Right atrium auricular region (tissue), 2 donors: ENCODE measurements around the gene CREB5. TPM values are rescaled to one million over a fixed set of nuclear protein-coding genes. Genes with fewer than 3 reads are reported as not detected.

Experiments used
- DNase-seq: peaks from one replicate; pipeline ENCODE4 v3.0.0-alpha.2; 2019; ENCODE audit warnings: low spot score
- H3K27ac ChIP-seq, 2 donors: fragments of 200-600 bp; sonication (generic); 1 replicate in 1 of 2; 2 replicates in 1 of 2; pipeline ENCODE4 v1.5.1; 2016 to 2019
- H3K27me3 ChIP-seq, 2 donors: fragments of 200-600 bp; sonication (generic); one replicate each; pipeline versions ENCODE4 v1.5.1 to v1.6.0; 2017 to 2019
- H3K36me3 ChIP-seq: fragments of 200-600 bp; sonication (generic); one replicate; pipeline ENCODE4 v1.5.1; 2016
- H3K4me1 ChIP-seq, 2 donors: fragments of 200-600 bp; sonication (generic); one replicate each; pipeline versions ENCODE4 v1.5.1 to v1.6.0; 2017 to 2019
- H3K4me3 ChIP-seq, 2 donors: fragments of 200-600 bp; sonication (generic); 1 replicate in 1 of 2; 2 replicates in 1 of 2; pipeline ENCODE4 v1.5.1; 2017 to 2019; ENCODE audit warnings: mild to moderate bottlenecking in 1 of 2, moderate library complexity in 1 of 2
- H3K9me3 ChIP-seq, 2 donors: fragments of 200-600 bp; sonication (generic); one replicate each; pipeline ENCODE4 v1.5.1; 2019
- CTCF ChIP-seq, 2 donors: fragments of 200-600 bp; sonication (generic); IDR thresholded peaks; one replicate each; pipeline ENCODE4 v1.5.1; 2019; ENCODE audit warnings: antibody characterized with exemption in 2 of 2
- total RNA-seq, 2 donors: library from RNA; depleted of rRNA; stranded (reverse); fragments of >200 nt; gene quantifications; one replicate each; pipeline ENCODE4 v1.1.0, GENCODE V29; 2016

Gene CREB5
- total RNA-seq, 2 donors from 2014 or later: 10.5 to 20.8 TPM

GRCh38 chr7:28647076-28647421, 234.7 kb downstream of the CREB5 start:
- Histone ChIP-seq H3K36me3 (no peaks in the 10 kb centered on the region), H3K4me3 (no peak overlapping the region), H3K4me1 (peaks cover 0 to 7% of the 10 kb centered on the region in 2 donors), H3K9me3 (no peaks in the 10 kb centered on the region), H3K27ac (no peak overlapping the region), H3K27me3 (no peaks in the 10 kb centered on the region)
- TF ChIP-seq CTCF (IDR thresholded peaks at IDR 0.05): no peak
- DNase-seq: no peak

GRCh38 chr7:28649189-28649588, 236.9 kb downstream of the CREB5 start:
- no peaks in the 10 kb centered on the region for H3K36me3 ChIP-seq
- no peaks in the 10 kb centered on the region for H3K9me3 ChIP-seq
- H3K4me1 ChIP-seq: no peaks in the 10 kb centered on the region
- DNase-seq: no peak
- no peaks in the 10 kb centered on the region for H3K27me3 ChIP-seq
- no peak overlapping the region for H3K27ac ChIP-seq
- H3K4me3 ChIP-seq: no peak overlapping the region
- no peak for TF ChIP-seq CTCF (IDR thresholded peaks at IDR 0.05)

DNA sequence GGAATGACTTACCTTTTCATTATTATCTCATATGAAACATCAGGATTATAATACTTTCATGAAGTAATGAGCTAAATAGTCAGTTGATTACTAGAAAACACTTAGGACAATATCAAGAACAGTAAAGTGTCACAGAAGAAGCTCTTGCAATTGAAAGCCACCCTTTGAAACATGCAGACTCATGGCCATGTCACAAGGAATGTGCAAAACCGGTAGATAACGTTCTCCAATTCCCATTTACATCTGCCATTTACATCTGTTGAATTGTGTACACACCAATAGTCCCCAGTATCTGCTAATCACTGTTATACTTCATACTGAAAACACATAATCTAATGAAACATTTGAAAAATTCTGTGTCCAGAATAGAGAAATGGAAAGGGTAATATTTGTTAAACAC, 237.5 kb downstream of the CREB5 start:
- H3K27me3 ChIP-seq: no peaks in the 10 kb centered on the region
- no peak for DNase-seq
- H3K27ac ChIP-seq: no peak overlapping the region
- no peaks in the 10 kb centered on the region for H3K9me3 ChIP-seq
- no peaks in the 10 kb centered on the region for H3K36me3 ChIP-seq
- H3K4me1 ChIP-seq: no peaks in the 10 kb centered on the region
- H3K4me3 ChIP-seq: no peak overlapping the region
- TF ChIP-seq CTCF (IDR thresholded peaks at IDR 0.05): no peak

DNA sequence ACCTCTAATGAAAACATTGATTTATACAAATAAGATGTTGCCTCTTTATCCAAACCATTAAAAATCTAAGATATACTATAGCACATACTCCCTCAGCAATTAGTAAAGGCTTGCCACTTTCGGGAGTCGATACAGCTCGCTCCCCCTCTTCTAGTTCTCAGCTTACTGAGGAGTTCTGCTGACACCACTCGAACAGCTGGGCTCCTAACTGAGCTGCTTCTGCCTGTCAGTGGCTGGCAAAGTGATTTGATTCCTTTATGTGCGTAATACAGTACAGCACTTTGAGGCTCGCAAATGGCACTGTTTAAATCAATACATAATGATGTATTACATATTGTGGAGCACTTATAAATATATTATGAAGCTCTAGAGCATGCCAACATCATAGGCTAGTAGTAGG, 241.8 kb downstream of the CREB5 start:
- Histone ChIP-seq H3K36me3 (no peaks in the 10 kb centered on the region), H3K27me3 (no peaks in the 10 kb centered on the region), H3K9me3 (no peaks in the 10 kb centered on the region), H3K27ac (no peak overlapping the region), H3K4me3 (no peak overlapping the region), H3K4me1 (no peaks in the 10 kb centered on the region)
- TF ChIP-seq CTCF (IDR thresholded peaks at IDR 0.05): no peak
- DNase-seq: no peak

GRCh38 chr7:28656529-28656928, 244.2 kb downstream of the CREB5 start:
- Histone ChIP-seq H3K36me3 (no peaks in the 10 kb centered on the region), H3K27me3 (no peaks in the 10 kb centered on the region)
- no peak for TF ChIP-seq CTCF (IDR thresholded peaks at IDR 0.05)

GRCh38 chr7:28658381-28658780, 246.1 kb downstream of the CREB5 start:
- Histone ChIP-seq H3K36me3 (no peaks in the 10 kb centered on the region), H3K9me3 (peaks cover 0 to 6% of the 10 kb centered on the region in 2 donors)
- TF ChIP-seq CTCF (IDR thresholded peaks at IDR 0.05): no peak

More at GRCh38 chr7:28656529-28656928, 244.2 kb downstream of the CREB5 start:
- Histone ChIP-seq H3K9me3 (peaks cover 0 to 6% of the 10 kb centered on the region in 2 donors), H3K27ac (no peak overlapping the region), H3K4me3 (no peak overlapping the region), H3K4me1 (no peaks in the 10 kb centered on the region)
- no peak for DNase-seq

More at GRCh38 chr7:28658381-28658780, 246.1 kb downstream of the CREB5 start:
- Histone ChIP-seq H3K4me1 (no peaks in the 10 kb centered on the region), H3K27me3 (no peaks in the 10 kb centered on the region), H3K27ac (no peak overlapping the region), H3K4me3 (no peak overlapping the region)
- DNase-seq: no peak
